IMR-90 (cell line): Measurements from ENCODE around the gene DOCK1. TPM values are rescaled to one million over a fixed set of nuclear protein-coding genes. Genes with fewer than 3 reads are reported as not detected.
A peak's percentile ranks its signal among the peaks of the same experiment; 100 is the strongest.

ENCODE experiments used
- ATAC-seq: fragments of 200-7000 bp; cut with Tn5 transposase; 2 replicates; pipeline ENCODE4 v1.9.1; 2020; ENCODE audit warnings: low read depth, mild to moderate bottlenecking, moderate library complexity
- BruUV-seq: library from RNA; stranded (reverse); fragments of 400-500 nt; replicated peaks from 2 replicates; lab custom pipeline; 2021; lab: Mats Ljungman, UMichigan
- CTCF ChIA-PET: fragments of 300-600 bp; formaldehyde crosslinking; extraction: SDS; loops from one replicate; lab custom pipeline; 2021; ENCODE audit warnings: antibody characterized with exemption; lab: Yijun Ruan, JAX
- POLR2A ChIA-PET: fragments of 300-600 bp; sonication (Branson Sonifier 250); formaldehyde crosslinking; loops from one replicate; lab custom pipeline; 2022; ENCODE audit warnings: antibody characterized with exemption; ENCODE audit not compliant: unreplicated experiment; lab: Charles Lee
- DNase-seq: peaks from one replicate; pipeline ENCODE4 v3.0.0; 2013
- H2AFZ ChIP-seq: replicated peaks from 2 replicates; pipeline ENCODE3; 2013; ENCODE audit warnings: low read length, mild to moderate bottlenecking; ENCODE audit not compliant: poor library complexity
- H2AK5ac ChIP-seq: 2 replicates; pipeline ENCODE4 v1.6.1; 2013; ENCODE audit warnings: low read depth, low read length, inconsistent platforms
- H2AK9ac ChIP-seq: replicated peaks from 2 replicates; pipeline ENCODE3; 2013; ENCODE audit warnings: mild to moderate bottlenecking, low read depth, low read length, moderate library complexity; ENCODE audit not compliant: poor library complexity
- H2BK120ac ChIP-seq: 2 replicates; pipeline ENCODE4 v1.6.1; 2013; ENCODE audit warnings: low read depth, low read length, inconsistent platforms
- H2BK15ac ChIP-seq: 3 replicates; pipeline ENCODE4 v1.6.1; 2013; ENCODE audit warnings: low read depth, low read length, inconsistent platforms
- H2BK20ac ChIP-seq: 2 replicates; pipeline ENCODE4 v1.6.1; 2013; ENCODE audit warnings: low read depth, mild to moderate bottlenecking, inconsistent platforms, low read length, moderate library complexity
- H2BK5ac ChIP-seq: 2 replicates; pipeline ENCODE4 v1.6.1; 2013; ENCODE audit warnings: mild to moderate bottlenecking, low read depth, low read length, inconsistent platforms; ENCODE audit not compliant: poor library complexity, severe bottlenecking
- H3K14ac ChIP-seq: replicated peaks from 2 replicates; pipeline ENCODE4 v1.6.1; 2013; ENCODE audit warnings: low read depth, low read length, inconsistent platforms
- H3K18ac ChIP-seq: 2 replicates; pipeline ENCODE4 v1.6.1; 2013; ENCODE audit warnings: low read depth, low read length, control low read depth
- H3K23ac ChIP-seq: 2 replicates; pipeline ENCODE4 v1.6.1; 2013; ENCODE audit warnings: low read depth, low read length, inconsistent platforms
- H3K27ac ChIP-seq: 2 replicates; pipeline ENCODE4 v1.5.1; 2013; ENCODE audit warnings: mild to moderate bottlenecking, control low read depth, low read length; ENCODE audit not compliant: insufficient read depth
- H3K27me3 ChIP-seq: 2 replicates; pipeline ENCODE4 v1.6.1; 2013; ENCODE audit warnings: low read length; ENCODE audit not compliant: control insufficient read depth, insufficient read depth
- H3K36me3 ChIP-seq: 2 replicates; pipeline ENCODE4 v1.6.1; 2013; ENCODE audit warnings: low read length, mixed read lengths; ENCODE audit not compliant: control insufficient read depth, insufficient read depth
- H3K4ac ChIP-seq: 2 replicates; pipeline ENCODE4 v1.6.1; 2013; ENCODE audit warnings: low read depth, low read length, inconsistent platforms
- H3K4me1 ChIP-seq: 2 replicates; pipeline ENCODE4 v1.6.1; 2013; ENCODE audit warnings: low read length, mixed read lengths; ENCODE audit not compliant: control insufficient read depth, insufficient read depth
- H3K4me2 ChIP-seq: 2 replicates; pipeline ENCODE4 v1.6.1; 2013; ENCODE audit warnings: low read depth, mild to moderate bottlenecking, control low read depth, low read length, moderate library complexity
- H3K4me3 ChIP-seq: 2 replicates; pipeline ENCODE4 v1.5.1; 2013; ENCODE audit warnings: low read depth, mild to moderate bottlenecking, control low read depth, low read length, moderate library complexity; ENCODE audit not compliant: insufficient read depth
- H3K56ac ChIP-seq: 2 replicates; pipeline ENCODE4 v1.6.1; 2013; ENCODE audit warnings: low read length, inconsistent platforms; ENCODE audit not compliant: insufficient read depth; ENCODE audit errors: extremely low read depth
- H3K79me1 ChIP-seq, 2 experiments: 2 replicates each; pipeline ENCODE4 v1.6.1; 2013; ENCODE audit warnings: low read length in 2 of 2, inconsistent platforms in 1 of 2, low read depth in 1 of 2
- H3K9ac ChIP-seq: 2 replicates; pipeline ENCODE4 v1.6.1; 2013; ENCODE audit warnings: low read depth, low read length, control low read depth
- H3K9me1 ChIP-seq: 2 replicates; pipeline ENCODE4 v1.6.1; 2013; ENCODE audit warnings: low read length, inconsistent platforms; ENCODE audit not compliant: insufficient read depth
- H3K9me3 ChIP-seq: 2 replicates; pipeline ENCODE4 v1.6.1; 2013; ENCODE audit warnings: low read length; ENCODE audit not compliant: control insufficient read depth, insufficient read depth
- H4K20me1 ChIP-seq: 2 replicates; pipeline ENCODE4 v1.6.1; 2013; ENCODE audit warnings: low read length, inconsistent platforms; ENCODE audit not compliant: insufficient read depth
- H4K5ac ChIP-seq: 2 replicates; pipeline ENCODE4 v1.6.1; 2013; ENCODE audit warnings: mild to moderate bottlenecking, low read depth, low read length, control low read depth
- H4K8ac ChIP-seq, 2 experiments: 2 replicates each; pipeline ENCODE4 v1.6.1; 2013; ENCODE audit warnings: low read depth in 2 of 2, low read length in 2 of 2, control low read depth in 1 of 2, inconsistent platforms in 1 of 2
- H4K91ac ChIP-seq: 2 replicates; pipeline ENCODE4 v1.6.1; 2013; ENCODE audit warnings: low read depth, low read length, inconsistent platforms; ENCODE audit not compliant: insufficient read depth
- BHLHE40 ChIP-seq: fragments of 150-350 bp; IDR thresholded peaks from 2 replicates; pipeline ENCODE4 v1.6.1; 2016; ENCODE audit warnings: mild to moderate bottlenecking, low read depth, low read length
- CEBPB ChIP-seq: IDR thresholded peaks from 2 replicates; pipeline ENCODE4 v1.6.1; 2012; ENCODE audit warnings: low read depth, low read length, improper control_type of control experiment
- CHD1 ChIP-seq: IDR thresholded peaks from 2 replicates; pipeline ENCODE4 v1.6.1; 2012; ENCODE audit warnings: low read depth, low read length, improper control_type of control experiment
- FOS ChIP-seq: fragments of 150-350 bp; IDR thresholded peaks from 2 replicates; pipeline ENCODE4 v1.6.1; 2016; ENCODE audit warnings: low read depth, low read length
- MAFK ChIP-seq: IDR thresholded peaks from 2 replicates; pipeline ENCODE4 v1.6.1; 2012; ENCODE audit warnings: low read depth, low read length, improper control_type of control experiment
- MAZ ChIP-seq: IDR thresholded peaks from 2 replicates; pipeline ENCODE4 v1.6.1; 2012; ENCODE audit warnings: low read depth, mild to moderate bottlenecking, low read length, improper control_type of control experiment, moderate library complexity, borderline replicate concordance
- MXI1 ChIP-seq: IDR thresholded peaks from 2 replicates; pipeline ENCODE4 v1.6.1; 2012; ENCODE audit warnings: low read depth, mild to moderate bottlenecking, low read length, moderate library complexity, borderline replicate concordance
- NFE2L2 ChIP-seq: fragments of 150-350 bp; IDR thresholded peaks from 2 replicates; pipeline ENCODE4 v1.6.1; 2016; ENCODE audit warnings: low read depth, mild to moderate bottlenecking, low read length
- POLR2A ChIP-seq: IDR thresholded peaks from 2 replicates; pipeline ENCODE4 v1.6.1; 2012; ENCODE audit warnings: mild to moderate bottlenecking, low read depth, low read length
- RAD21 ChIP-seq: IDR thresholded peaks from 2 replicates; pipeline ENCODE4 v1.6.1; 2012; ENCODE audit warnings: low read length, improper control_type of control experiment
- RCOR1 ChIP-seq: IDR thresholded peaks from 2 replicates; pipeline ENCODE4 v1.6.1; 2012; ENCODE audit warnings: mild to moderate bottlenecking, low read length, improper control_type of control experiment; ENCODE audit not compliant: insufficient replicate concordance
- RFX5 ChIP-seq: IDR thresholded peaks from 2 replicates; pipeline ENCODE4 v1.8.0; 2012; ENCODE audit warnings: low read depth, mild to moderate bottlenecking, low read length, moderate library complexity
- SMC3 ChIP-seq: fragments of 150-350 bp; IDR thresholded peaks from 2 replicates; pipeline ENCODE4 v1.6.1; 2016; ENCODE audit warnings: low read depth, mild to moderate bottlenecking, antibody characterized with exemption, low read length, moderate library complexity
- WGBS, 2 experiments: methylation state at CpG; one replicate each; pipeline versions ENCODE4 v1.1.5 to v1.1.7; 2013; ENCODE audit warnings: missing lambda C conversion rate in 2 of 2; ENCODE audit not compliant: insufficient read length in 1 of 2; ENCODE audit errors: extremely low coverage in 2 of 2; 5-methylcytosine and 5-hydroxymethylcytosine counted together
- dilution Hi-C: fragments of 300-500 bp; cut with HindIII; formaldehyde crosslinking; loops from one replicate; pipeline ENCODE4 v1.14.3; 2018; ENCODE audit warnings: low sequenced_read_pairs; ENCODE audit not compliant: unreplicated experiment
- in situ Hi-C: fragments of 300-500 bp; cut with MboI; formaldehyde crosslinking; loops from 3 replicates; pipeline ENCODE4 v1.14.3; 2019; ENCODE audit warnings: low sequenced_read_pairs, inconsistent platforms, mixed read lengths
- intact Hi-C: fragments of 100-400 bp; cut with micrococcal nuclease; formaldehyde crosslinking; loops from 2 replicates; pipeline ENCODE4 v1.10.0; 2022
- polyA plus RNA-seq, 3 experiments: library from polyadenylated mRNA; depleted of rRNA; stranded (reverse); fragments of >200 nt; gene quantifications; 2 replicates each; pipeline ENCODE4 v1.2.3, GENCODE V29; 2012; ENCODE audit warnings: low replicate concordance in 1 of 3
- total RNA-seq: library from RNA; depleted of rRNA; stranded (reverse); fragments of >200 nt; gene quantifications from 2 replicates; pipeline ENCODE4 v1.2.3, GENCODE V29; 2012
- TF ChIP-seq, protein P1 (sequence below): conservative IDR thresholded peaks from 2 replicates; pipeline ENCODE4 v1.5.1; 2012; ENCODE audit warnings: mild to moderate bottlenecking, low read depth, low read length, improper control_type of control experiment
- TF ChIP-seq, protein P2 (sequence below): fragments of 150-350 bp; IDR thresholded peaks from 2 replicates; pipeline ENCODE4 v1.6.1; 2017; ENCODE audit warnings: mild to moderate bottlenecking, antibody characterized with exemption, low read length, low read depth
- TF ChIP-seq, protein P3 (sequence below): fragments of 150-350 bp; IDR thresholded peaks from 2 replicates; pipeline ENCODE4 v1.6.1; 2016; ENCODE audit warnings: low read depth, mild to moderate bottlenecking, low read length, moderate library complexity, borderline replicate concordance

The DOCK1 gene
- total and polyA plus RNA-seq, 2 of the 4 experiments (the other 2 are of a cell fraction), result 28.2 to 71.0 TPM

DNA sequence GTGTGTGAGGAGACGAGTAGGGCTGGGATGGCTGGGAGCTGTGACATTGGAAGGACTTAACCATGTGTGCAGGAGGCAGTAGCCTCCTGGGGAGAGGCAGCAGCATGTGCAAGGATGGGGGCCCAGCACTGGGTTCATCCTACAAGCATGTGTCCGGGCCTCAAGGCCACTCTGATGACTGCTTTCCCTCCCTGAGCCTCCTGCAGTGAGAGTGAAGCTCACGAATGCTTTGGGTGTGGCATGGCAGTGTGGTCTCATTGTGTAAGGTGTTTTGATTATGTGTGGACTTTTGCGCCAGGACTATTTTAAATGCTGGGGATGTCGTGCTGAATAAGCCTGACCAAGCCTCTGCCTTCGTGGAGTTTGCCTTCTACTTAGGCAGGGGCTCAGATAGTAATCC, 413.2 kb downstream of the DOCK1 start:
- dilution Hi-C loops (no loop called here), in situ Hi-C loops (no loop called here), intact Hi-C loops (no loop called here)
- Histone ChIP-seq H2AK9ac (peak overlapping the region; percentile 3), H3K56ac (no peak overlapping the region), H3K9me1 (peaks cover 18% of the 10 kb centered on the region; the same call in 1 of the 2 replicates), H3K79me1 (peaks cover 7 to 8% of the 10 kb centered on the region in 2 experiments; a peak in 3 of 4 replicates), H3K9me3 (no peaks in the 10 kb centered on the region), H2BK20ac (no peak overlapping the region), H2BK120ac (no peak overlapping the region), H3K9ac (no peak overlapping the region), H3K18ac (no peak overlapping the region), H4K5ac (no peak overlapping the region), H2BK15ac (no peak overlapping the region), H2AK5ac (no peak overlapping the region), H3K23ac (no peak overlapping the region), H3K4me1 (no peaks in the 10 kb centered on the region), H2AFZ (no peak overlapping the region), H3K4me3 (no peak overlapping the region), H3K27ac (no peak overlapping the region), H3K14ac (no peak overlapping the region), H4K91ac (no peak overlapping the region), H3K36me3 (peaks cover 2% of the 10 kb centered on the region; the same call in 1 of the 2 replicates), H3K27me3 (no peaks in the 10 kb centered on the region), H4K20me1 (peaks cover 7% of the 10 kb centered on the region; the same call in 1 of the 2 replicates), H2BK5ac (no peak overlapping the region), H3K4me2 (no peak overlapping the region), H4K8ac (no peak overlapping the region), H3K4ac (no peak overlapping the region)
- TF ChIP-seq, protein P1, sequence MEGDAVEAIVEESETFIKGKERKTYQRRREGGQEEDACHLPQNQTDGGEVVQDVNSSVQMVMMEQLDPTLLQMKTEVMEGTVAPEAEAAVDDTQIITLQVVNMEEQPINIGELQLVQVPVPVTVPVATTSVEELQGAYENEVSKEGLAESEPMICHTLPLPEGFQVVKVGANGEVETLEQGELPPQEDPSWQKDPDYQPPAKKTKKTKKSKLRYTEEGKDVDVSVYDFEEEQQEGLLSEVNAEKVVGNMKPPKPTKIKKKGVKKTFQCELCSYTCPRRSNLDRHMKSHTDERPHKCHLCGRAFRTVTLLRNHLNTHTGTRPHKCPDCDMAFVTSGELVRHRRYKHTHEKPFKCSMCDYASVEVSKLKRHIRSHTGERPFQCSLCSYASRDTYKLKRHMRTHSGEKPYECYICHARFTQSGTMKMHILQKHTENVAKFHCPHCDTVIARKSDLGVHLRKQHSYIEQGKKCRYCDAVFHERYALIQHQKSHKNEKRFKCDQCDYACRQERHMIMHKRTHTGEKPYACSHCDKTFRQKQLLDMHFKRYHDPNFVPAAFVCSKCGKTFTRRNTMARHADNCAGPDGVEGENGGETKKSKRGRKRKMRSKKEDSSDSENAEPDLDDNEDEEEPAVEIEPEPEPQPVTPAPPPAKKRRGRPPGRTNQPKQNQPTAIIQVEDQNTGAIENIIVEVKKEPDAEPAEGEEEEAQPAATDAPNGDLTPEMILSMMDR, result no peak
- TF ChIP-seq RCOR1 (no peak), NFE2L2 (no peak), CHD1 (no peak), FOS (no peak), CEBPB (no peak), MAZ (no peak), RAD21 (no peak), RFX5 (no peak), SMC3 (no peak), POLR2A (no peak), BHLHE40 (no peak), MAFK (no peak), MXI1 (no peak)
- TF ChIP-seq, protein P2, sequence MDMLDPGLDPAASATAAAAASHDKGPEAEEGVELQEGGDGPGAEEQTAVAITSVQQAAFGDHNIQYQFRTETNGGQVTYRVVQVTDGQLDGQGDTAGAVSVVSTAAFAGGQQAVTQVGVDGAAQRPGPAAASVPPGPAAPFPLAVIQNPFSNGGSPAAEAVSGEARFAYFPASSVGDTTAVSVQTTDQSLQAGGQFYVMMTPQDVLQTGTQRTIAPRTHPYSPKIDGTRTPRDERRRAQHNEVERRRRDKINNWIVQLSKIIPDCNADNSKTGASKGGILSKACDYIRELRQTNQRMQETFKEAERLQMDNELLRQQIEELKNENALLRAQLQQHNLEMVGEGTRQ, result no peak
- TF ChIP-seq, protein P3, sequence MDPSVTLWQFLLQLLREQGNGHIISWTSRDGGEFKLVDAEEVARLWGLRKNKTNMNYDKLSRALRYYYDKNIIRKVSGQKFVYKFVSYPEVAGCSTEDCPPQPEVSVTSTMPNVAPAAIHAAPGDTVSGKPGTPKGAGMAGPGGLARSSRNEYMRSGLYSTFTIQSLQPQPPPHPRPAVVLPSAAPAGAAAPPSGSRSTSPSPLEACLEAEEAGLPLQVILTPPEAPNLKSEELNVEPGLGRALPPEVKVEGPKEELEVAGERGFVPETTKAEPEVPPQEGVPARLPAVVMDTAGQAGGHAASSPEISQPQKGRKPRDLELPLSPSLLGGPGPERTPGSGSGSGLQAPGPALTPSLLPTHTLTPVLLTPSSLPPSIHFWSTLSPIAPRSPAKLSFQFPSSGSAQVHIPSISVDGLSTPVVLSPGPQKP, result no peak
- DNase-seq (no peak), ATAC-seq (no peak)
- ChIA-PET POLR2A (no interaction called here), CTCF (no interaction called here)
- BruUV-seq, result no TSS peak
- WGBS, 2 experiments, result no CpG with 5 or more reads among the region's 6 CpGs
